Thyroid gland (tissue), 4 donors: ENCODE measurements around the gene NAV3. TPM values are rescaled to one million over a fixed set of nuclear protein-coding genes. Genes with fewer than 3 reads are reported as not detected.

Experiments used
- DNase-seq, 2 donors: peaks; one replicate each; pipeline ENCODE4 v3.0.0-alpha.2; 2019
- H3K27ac ChIP-seq, 3 donors: fragments of 200-600 bp; sonication (generic); 1 replicate in 2 of 3; 2 replicates in 1 of 3; pipeline ENCODE4 v1.5.1; 2016 to 2019; ENCODE audit warnings: mild to moderate bottlenecking in 1 of 3, moderate library complexity in 1 of 3
- H3K27me3 ChIP-seq: fragments of 200-600 bp; sonication (generic); one replicate; pipeline ENCODE4 v1.5.1; 2019
- H3K36me3 ChIP-seq, 2 donors: fragments of 200-600 bp; sonication (generic); one replicate each; pipeline ENCODE4 v1.5.1; 2016 to 2019
- H3K4me1 ChIP-seq, 2 donors: fragments of 200-600 bp; sonication (generic); one replicate each; pipeline ENCODE4 v1.5.1; 2017 to 2019
- H3K4me3 ChIP-seq, 3 donors: fragments of 200-600 bp; sonication (generic); replicated peaks in 1 of 3; 1 replicate in 2 of 3; 2 replicates in 1 of 3; pipeline ENCODE4 v1.5.1; 2016; ENCODE audit warnings: mild to moderate bottlenecking in 1 of 3
- H3K9me3 ChIP-seq: fragments of 200-600 bp; sonication (generic); one replicate; pipeline ENCODE4 v1.5.1; 2017
- POLR2A ChIP-seq, 2 donors: fragments of 450-650 bp; IDR thresholded peaks; one replicate each; pipeline ENCODE4 v1.6.1; 2017; ENCODE audit warnings: antibody characterized with exemption in 2 of 2, mild to moderate bottlenecking in 2 of 2, moderate library complexity in 1 of 2
- WGBS, 2 donors: methylation state at CpG; one replicate each; pipeline ENCODE4 v1.1.5; 2017; 5-methylcytosine and 5-hydroxymethylcytosine counted together
- intact Hi-C: fragments of 100-400 bp; cut with DNase I; formaldehyde crosslinking; loops from one replicate; pipeline ENCODE4 v1.15.1; 2023
- total RNA-seq, 4 donors: library from RNA; depleted of rRNA; stranded (reverse); fragments of >200 nt; gene quantifications; one replicate each; pipeline ENCODE4 v1.2.3, GENCODE V29; 2016
- TF ChIP-seq, protein P1 (sequence below), 6 experiments: fragments of 200-600 bp in 3 of 6; fragments of 450-650 bp in 3 of 6; sonication (generic) in 3 of 6; IDR thresholded peaks; one replicate each; pipeline ENCODE4 v1.5.1; 2016 to 2019; ENCODE audit warnings: antibody characterized with exemption in 6 of 6, mild to moderate bottlenecking in 2 of 6, inconsistent platforms in 1 of 6, moderate library complexity in 1 of 6

Gene NAV3
- total RNA-seq, 4 donors from 2014 or later = 5.7 to 21.9 (median 7.6) TPM

DNA sequence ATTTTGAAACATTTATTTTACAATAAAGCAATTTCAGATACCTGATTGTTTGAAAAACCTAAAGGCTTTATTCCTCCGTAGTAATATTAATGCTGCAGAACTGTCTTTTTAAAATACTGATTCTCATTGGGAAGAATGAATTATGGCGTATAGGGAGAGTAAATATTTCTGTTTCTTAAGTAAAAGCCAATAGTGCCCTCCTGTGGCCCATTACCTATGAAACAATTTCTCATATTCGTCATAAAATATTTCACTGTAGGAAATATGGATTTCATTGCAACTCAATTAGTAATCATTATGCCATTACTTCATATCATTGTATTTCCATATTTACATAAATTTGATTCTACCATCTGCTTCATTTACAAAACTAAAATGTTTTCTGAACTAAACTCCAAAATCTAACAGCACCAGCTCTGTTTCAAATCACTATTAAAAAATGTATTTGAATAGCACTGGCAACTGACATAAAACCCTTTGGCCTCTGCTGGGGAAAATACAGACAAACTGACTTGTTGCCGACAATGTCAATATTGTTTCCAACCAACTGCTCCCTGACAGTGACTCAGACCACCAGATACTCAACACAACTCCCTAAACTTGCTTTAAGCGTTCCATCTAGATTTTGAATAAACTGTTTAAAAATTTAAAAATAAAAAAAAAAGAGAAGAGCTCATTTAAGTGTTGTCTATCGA is 290.3 kb downstream of the NAV3 start:
- Histone ChIP-seq H3K4me3 (no peak overlapping the region), H3K4me1 (peaks cover 0 to 9% of the 10 kb centered on the region in 2 donors), H3K27me3 (no peaks in the 10 kb centered on the region), H3K27ac (no peak overlapping the region), H3K9me3 (no peaks in the 10 kb centered on the region), H3K36me3 (no peaks in the 10 kb centered on the region)
- DNase-seq = no peak
- intact Hi-C loops = no loop called here
- TF ChIP-seq POLR2A (IDR thresholded peaks at IDR 0.05) = no peak
- 81 to 84% methylated on average over 6 of the region's 6 CpGs for WGBS, 2 donors

DNA sequence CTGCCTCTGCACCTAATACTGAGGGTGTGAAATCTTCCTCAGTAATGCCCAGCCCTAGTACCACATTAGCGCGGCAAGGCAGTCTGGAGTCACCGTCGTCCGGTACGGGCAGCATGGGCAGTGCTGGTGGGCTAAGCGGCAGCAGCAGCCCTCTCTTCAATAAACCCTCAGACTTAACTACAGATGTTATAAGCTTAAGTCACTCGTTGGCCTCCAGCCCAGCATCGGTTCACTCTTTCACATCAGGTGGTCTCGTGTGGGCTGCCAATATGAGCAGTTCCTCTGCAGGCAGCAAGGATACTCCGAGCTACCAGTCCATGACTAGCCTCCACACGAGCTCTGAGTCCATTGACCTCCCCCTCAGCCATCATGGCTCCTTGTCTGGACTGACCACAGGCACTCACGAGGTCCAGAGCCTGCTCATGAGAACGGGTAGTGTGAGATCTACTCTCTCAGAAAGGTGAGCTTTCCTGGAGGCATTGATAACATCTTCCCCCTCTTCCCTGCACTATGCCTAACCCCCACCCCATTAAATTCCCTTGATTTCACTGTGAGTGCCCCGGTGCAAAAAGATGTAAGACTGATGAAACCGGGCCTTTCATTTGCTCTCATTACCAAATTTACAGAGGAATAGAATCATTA is 291.4 kb downstream of the NAV3 start:
- Histone ChIP-seq H3K27ac (no peak overlapping the region), H3K4me3 (no peak overlapping the region), H3K9me3 (no peaks in the 10 kb centered on the region), H3K4me1 (peaks cover 0 to 9% of the 10 kb centered on the region in 2 donors), H3K27me3 (no peaks in the 10 kb centered on the region), H3K36me3 (no peaks in the 10 kb centered on the region)
- 83 to 92% methylated on average over 15 to 16 of the region's 16 CpGs for WGBS, 2 donors
- DNase-seq = no peak
- TF ChIP-seq POLR2A (IDR thresholded peaks at IDR 0.05) = no peak
- TF ChIP-seq, protein P1, sequence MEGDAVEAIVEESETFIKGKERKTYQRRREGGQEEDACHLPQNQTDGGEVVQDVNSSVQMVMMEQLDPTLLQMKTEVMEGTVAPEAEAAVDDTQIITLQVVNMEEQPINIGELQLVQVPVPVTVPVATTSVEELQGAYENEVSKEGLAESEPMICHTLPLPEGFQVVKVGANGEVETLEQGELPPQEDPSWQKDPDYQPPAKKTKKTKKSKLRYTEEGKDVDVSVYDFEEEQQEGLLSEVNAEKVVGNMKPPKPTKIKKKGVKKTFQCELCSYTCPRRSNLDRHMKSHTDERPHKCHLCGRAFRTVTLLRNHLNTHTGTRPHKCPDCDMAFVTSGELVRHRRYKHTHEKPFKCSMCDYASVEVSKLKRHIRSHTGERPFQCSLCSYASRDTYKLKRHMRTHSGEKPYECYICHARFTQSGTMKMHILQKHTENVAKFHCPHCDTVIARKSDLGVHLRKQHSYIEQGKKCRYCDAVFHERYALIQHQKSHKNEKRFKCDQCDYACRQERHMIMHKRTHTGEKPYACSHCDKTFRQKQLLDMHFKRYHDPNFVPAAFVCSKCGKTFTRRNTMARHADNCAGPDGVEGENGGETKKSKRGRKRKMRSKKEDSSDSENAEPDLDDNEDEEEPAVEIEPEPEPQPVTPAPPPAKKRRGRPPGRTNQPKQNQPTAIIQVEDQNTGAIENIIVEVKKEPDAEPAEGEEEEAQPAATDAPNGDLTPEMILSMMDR (IDR thresholded peaks at IDR 0.05) = no peak
- intact Hi-C loops = no loop called here

DNA sequence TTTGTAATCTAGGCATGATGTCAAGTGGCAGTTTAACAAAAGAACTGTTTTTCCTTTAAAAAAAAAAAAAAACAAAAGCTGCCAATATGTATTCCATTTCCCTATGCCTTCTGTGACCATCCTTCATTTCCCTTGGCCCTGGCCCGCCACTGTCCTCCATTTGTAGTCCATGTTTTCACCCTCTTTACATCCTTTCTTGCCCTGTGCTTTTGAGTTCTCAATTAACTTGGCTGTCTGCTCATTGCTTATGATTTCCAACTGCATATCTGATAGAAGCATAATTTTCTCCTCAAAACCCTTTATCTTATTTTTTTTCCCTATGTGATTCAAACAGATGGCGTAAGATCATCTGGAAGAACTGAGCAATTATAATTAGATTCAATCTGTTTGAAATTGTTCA is 297.5 kb downstream of the NAV3 start:
- TF ChIP-seq, protein P1 (IDR thresholded peaks at IDR 0.05) = no peak
- no peak for TF ChIP-seq POLR2A (IDR thresholded peaks at IDR 0.05)
- 46 to 90% methylated on average over 2 of the region's 2 CpGs for WGBS, 2 donors
- no peaks in the 10 kb centered on the region for H3K27me3 ChIP-seq
- no peaks in the 10 kb centered on the region for H3K9me3 ChIP-seq
- no peaks in the 10 kb centered on the region for H3K36me3 ChIP-seq
- no peaks in the 10 kb centered on the region for H3K4me1 ChIP-seq
- H3K27ac ChIP-seq = no peak overlapping the region
- intact Hi-C loops = no loop called here
- H3K4me3 ChIP-seq = no peak overlapping the region
- no peak for DNase-seq

DNA sequence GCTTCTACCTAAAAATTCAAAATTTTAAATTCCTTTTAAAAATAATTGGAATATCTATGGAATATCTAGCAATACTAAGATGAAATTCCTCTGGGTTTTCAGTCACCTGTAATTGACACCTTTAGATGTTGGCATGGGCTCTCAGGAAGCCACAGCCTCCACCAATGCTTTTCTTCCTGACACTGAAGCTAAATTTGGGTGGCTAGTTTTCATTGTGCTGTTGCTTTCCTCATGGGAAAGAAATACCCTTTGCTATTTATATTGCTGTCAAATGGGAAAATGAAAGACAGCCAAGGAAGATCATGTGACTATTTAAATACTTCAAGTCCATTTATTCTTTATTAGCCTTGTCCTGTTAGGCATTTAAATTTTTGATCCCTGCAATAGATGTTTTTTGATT is 313.0 kb downstream of the NAV3 start:
- H3K4me1 ChIP-seq = no peaks in the 10 kb centered on the region
- no peaks in the 10 kb centered on the region for H3K27me3 ChIP-seq
- intact Hi-C loops = no loop called here
- no peaks in the 10 kb centered on the region for H3K9me3 ChIP-seq
- no peaks in the 10 kb centered on the region for H3K36me3 ChIP-seq
- TF ChIP-seq, protein P1 (IDR thresholded peaks at IDR 0.05) = no peak
- TF ChIP-seq POLR2A (IDR thresholded peaks at IDR 0.05) = no peak
- H3K27ac ChIP-seq = no peak overlapping the region
- no peak overlapping the region for H3K4me3 ChIP-seq
- DNase-seq = no peak

DNA sequence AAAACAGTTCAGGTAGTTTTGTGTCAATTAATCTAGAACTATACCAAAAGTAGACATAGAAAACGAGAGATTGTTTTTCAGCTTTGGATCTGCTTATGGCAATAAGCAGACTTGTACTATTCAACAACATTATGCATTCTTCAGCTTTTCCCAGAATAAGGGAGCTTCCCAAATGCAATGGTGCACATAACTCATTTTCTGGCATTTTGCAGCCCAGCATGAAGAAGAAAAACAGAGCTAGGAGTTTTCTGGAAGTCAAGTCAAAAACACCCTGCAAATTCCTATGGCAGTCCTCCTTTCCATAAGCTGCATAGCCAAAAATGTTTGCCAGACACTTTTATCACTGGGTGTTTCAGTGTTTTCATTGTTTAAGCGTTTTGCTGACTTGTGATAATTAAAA is 314.7 kb downstream of the NAV3 start:
- no peaks in the 10 kb centered on the region for H3K4me1 ChIP-seq
- no peak for TF ChIP-seq POLR2A (IDR thresholded peaks at IDR 0.05)
- TF ChIP-seq, protein P1 (IDR thresholded peaks at IDR 0.05) = no peak
- no peaks in the 10 kb centered on the region for H3K27me3 ChIP-seq
- DNase-seq = no peak
- H3K36me3 ChIP-seq = no peaks in the 10 kb centered on the region
- H3K27ac ChIP-seq = no peak overlapping the region
- no peak overlapping the region for H3K4me3 ChIP-seq
- H3K9me3 ChIP-seq = no peaks in the 10 kb centered on the region
- 56 to 68% methylated on average over 2 of the region's 2 CpGs for WGBS, 2 donors
- intact Hi-C loops = no loop called here
